Adrenal gland (tissue), 12 donors: ENCODE results near the gene MARCHF4. TPM values are rescaled to one million over a fixed set of nuclear protein-coding genes. Genes with fewer than 3 reads are reported as not detected.

Source experiments
- DNase-seq, 7 donors: peaks; one replicate each; pipeline ENCODE4 v3.0.0-alpha.2; 2019 to 2020
- H3K27ac ChIP-seq, 5 donors: fragments of 200-600 bp; sonication (generic) in 4 of 5; 1 replicate in 3 of 5; 2 replicates in 2 of 5; pipeline versions ENCODE4 v1.5.1 to v1.8.0; 2016 to 2020; ENCODE audit warnings: mild to moderate bottlenecking in 1 of 5
- H3K27me3 ChIP-seq: fragments of 200-600 bp; 2 replicates; pipeline ENCODE4 v1.8.0; 2021
- H3K36me3 ChIP-seq, 2 donors: fragments of 200-600 bp; replicated peaks in 1 of 2; 1 replicate in 1 of 2; 2 replicates in 1 of 2; pipeline versions ENCODE4 v1.5.1 to v1.8.0; 2018 to 2022
- H3K4me1 ChIP-seq, 2 donors: fragments of 200-600 bp; replicated peaks in 1 of 2; 1 replicate in 1 of 2; 2 replicates in 1 of 2; pipeline versions ENCODE4 v1.5.1 to v1.8.0; 2018 to 2021
- H3K4me3 ChIP-seq, 4 donors: fragments of 200-600 bp; sonication (generic) in 3 of 4; one replicate each; pipeline ENCODE4 v1.5.1; 2016 to 2018
- H3K9me3 ChIP-seq, 3 donors: fragments of 200-600 bp; sonication (generic) in 1 of 3; replicated peaks in 1 of 3; 1 replicate in 2 of 3; 2 replicates in 1 of 3; pipeline versions ENCODE4 v1.5.1 to v1.8.0; 2016 to 2021
- POLR2A ChIP-seq, 2 donors: fragments of 450-650 bp; IDR thresholded peaks; one replicate each; pipeline ENCODE4 v1.6.1; 2017; ENCODE audit warnings: antibody characterized with exemption in 2 of 2, mild to moderate bottlenecking in 2 of 2, moderate library complexity in 1 of 2
- WGBS, 4 donors: extraction: QIAGEN DNeasy Blood & Tissue Kit in 2 of 4; methylation state at CpG; one replicate each; pipeline versions ENCODE4 v1.1.5 to v1.1.7; 2013 to 2017; 5-methylcytosine and 5-hydroxymethylcytosine counted together
- intact Hi-C, 2 donors: fragments of 100-400 bp; cut with DNase I; formaldehyde crosslinking; loops; one replicate each; pipeline versions ENCODE4 v1.14.1 to v1.15.0; 2022 to 2023
- polyA plus RNA-seq, 3 donors: library from polyadenylated mRNA; stranded (reverse); fragments of 200-250 nt in 2 of 3; fragments of 350-450 nt in 1 of 3; fragmentation: Illumina TruSeq in 1 of 3; extraction: RNeasy Lipid Tissue Mini Kit (QIAGEN cat#74804) in 1 of 3; gene quantifications; one replicate each; pipeline ENCODE4 v1.2.3, GENCODE V29; 2013 to 2014
- total RNA-seq, 9 donors: library from RNA; depleted of rRNA in 4 of 9; stranded (reverse); fragments of >200 nt in 4 of 9; fragments of 120-200 nt in 1 of 9; fragmentation: NEBNext Ultra II Directional in 1 of 9; extraction: Animal tissue kit (Norgen Biotek cat#: 25700) in 1 of 9; gene quantifications; one replicate each; pipeline versions ENCODE4 v1.1.0 to v1.2.4, GENCODE V29; 2013 to 2023
- TF ChIP-seq, protein P1 (sequence below), 6 experiments: fragments of 450-650 bp in 4 of 6; fragments of 200-600 bp in 2 of 6; sonication (generic) in 1 of 6; IDR thresholded peaks; 1 replicate in 5 of 6; 2 replicates in 1 of 6; pipeline versions ENCODE4 v1.5.1 to v1.8.0; 2016 to 2021; ENCODE audit warnings: antibody characterized with exemption in 6 of 6, mild to moderate bottlenecking in 2 of 6, moderate library complexity in 1 of 6
- donor health status: healthy with polysubstance abuse.
- donor health status: Bipolar disorder and iron deficiency.
- donor health status: DM: yes; HTN: yes; CAD: no.
- donor health status: DM: no; HTN: no; CAD: no.
- donor health status: DM: no; HTN: no; CAD: no.
- donor health status: DM: yes; HTN: yes; CAD: no.

The MARCHF4 gene
- total and polyA plus RNA-seq, 12 donors, result 0.13 to 1.8 (median 0.96) TPM; not detected in 5

DNA sequence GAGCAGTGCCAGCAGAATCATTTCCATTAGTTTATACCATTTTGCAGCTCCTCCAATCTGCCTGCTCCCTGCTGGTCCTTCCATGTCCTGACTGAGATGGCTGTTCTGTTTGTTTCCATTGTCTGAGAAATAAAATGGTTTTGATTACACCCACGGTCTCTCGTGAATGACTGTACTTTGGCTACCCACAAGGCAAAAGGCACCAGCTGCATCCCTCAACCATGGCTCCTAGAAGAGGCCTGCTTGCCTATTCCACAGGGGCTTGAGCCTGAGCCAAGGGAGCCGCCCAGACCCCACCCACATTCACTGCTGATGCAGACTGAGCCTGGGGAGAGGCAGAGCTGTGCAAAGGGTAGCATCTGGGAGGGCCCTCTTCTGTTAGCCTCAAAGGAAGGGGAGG, 31.2 kb downstream of the MARCHF4 start:
- 44 to 68% (median 59%) methylated on average over 2 to 3 of the region's 3 CpGs for WGBS, 4 donors
- intact Hi-C loops, result no loop called here
- TF ChIP-seq POLR2A (IDR thresholded peaks at IDR 0.05), result no peak
- TF ChIP-seq, protein P1, sequence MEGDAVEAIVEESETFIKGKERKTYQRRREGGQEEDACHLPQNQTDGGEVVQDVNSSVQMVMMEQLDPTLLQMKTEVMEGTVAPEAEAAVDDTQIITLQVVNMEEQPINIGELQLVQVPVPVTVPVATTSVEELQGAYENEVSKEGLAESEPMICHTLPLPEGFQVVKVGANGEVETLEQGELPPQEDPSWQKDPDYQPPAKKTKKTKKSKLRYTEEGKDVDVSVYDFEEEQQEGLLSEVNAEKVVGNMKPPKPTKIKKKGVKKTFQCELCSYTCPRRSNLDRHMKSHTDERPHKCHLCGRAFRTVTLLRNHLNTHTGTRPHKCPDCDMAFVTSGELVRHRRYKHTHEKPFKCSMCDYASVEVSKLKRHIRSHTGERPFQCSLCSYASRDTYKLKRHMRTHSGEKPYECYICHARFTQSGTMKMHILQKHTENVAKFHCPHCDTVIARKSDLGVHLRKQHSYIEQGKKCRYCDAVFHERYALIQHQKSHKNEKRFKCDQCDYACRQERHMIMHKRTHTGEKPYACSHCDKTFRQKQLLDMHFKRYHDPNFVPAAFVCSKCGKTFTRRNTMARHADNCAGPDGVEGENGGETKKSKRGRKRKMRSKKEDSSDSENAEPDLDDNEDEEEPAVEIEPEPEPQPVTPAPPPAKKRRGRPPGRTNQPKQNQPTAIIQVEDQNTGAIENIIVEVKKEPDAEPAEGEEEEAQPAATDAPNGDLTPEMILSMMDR (IDR thresholded peaks at IDR 0.05), result no peak
- no peak overlapping the region for H3K4me3 ChIP-seq
- DNase-seq, result no peak
- no peaks in the 10 kb centered on the region for H3K9me3 ChIP-seq
- H3K27ac ChIP-seq, result no peak overlapping the region
- no peaks in the 10 kb centered on the region for H3K4me1 ChIP-seq
- H3K27me3 ChIP-seq, result no peaks in the 10 kb centered on the region
- H3K36me3 ChIP-seq, result no peaks in the 10 kb centered on the region

DNA sequence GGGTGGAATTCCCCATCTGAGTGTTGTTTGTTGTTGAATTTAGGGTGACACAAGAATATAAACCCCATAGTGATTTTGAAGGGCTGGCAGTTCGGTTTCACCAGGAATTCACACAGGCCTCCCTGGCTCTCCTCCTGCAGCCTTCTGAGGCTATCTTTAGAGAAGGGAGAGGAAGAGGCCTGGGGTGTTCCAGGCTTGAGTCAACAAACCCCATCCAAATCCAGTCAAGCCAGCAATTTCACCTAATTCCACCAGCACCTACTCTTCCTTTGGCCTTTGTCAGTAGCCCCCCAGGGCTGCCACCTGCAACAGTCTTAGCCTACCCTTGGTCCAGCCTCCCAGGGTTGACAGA, 32.0 kb downstream of the MARCHF4 start:
- H3K27me3 ChIP-seq, result no peaks in the 10 kb centered on the region
- intact Hi-C loops, result no loop called here
- no peaks in the 10 kb centered on the region for H3K9me3 ChIP-seq
- no peak for DNase-seq
- no peak overlapping the region for H3K27ac ChIP-seq
- H3K4me3 ChIP-seq, result no peak overlapping the region
- H3K36me3 ChIP-seq, result no peaks in the 10 kb centered on the region
- no peaks in the 10 kb centered on the region for H3K4me1 ChIP-seq
- TF ChIP-seq POLR2A (IDR thresholded peaks at IDR 0.05), result no peak
- TF ChIP-seq, protein P1 (IDR thresholded peaks at IDR 0.05), result no peak
- WGBS, 4 donors, result 54 to 80% (median 67%) methylated on average over 1 of the region's 1 CpG

DNA sequence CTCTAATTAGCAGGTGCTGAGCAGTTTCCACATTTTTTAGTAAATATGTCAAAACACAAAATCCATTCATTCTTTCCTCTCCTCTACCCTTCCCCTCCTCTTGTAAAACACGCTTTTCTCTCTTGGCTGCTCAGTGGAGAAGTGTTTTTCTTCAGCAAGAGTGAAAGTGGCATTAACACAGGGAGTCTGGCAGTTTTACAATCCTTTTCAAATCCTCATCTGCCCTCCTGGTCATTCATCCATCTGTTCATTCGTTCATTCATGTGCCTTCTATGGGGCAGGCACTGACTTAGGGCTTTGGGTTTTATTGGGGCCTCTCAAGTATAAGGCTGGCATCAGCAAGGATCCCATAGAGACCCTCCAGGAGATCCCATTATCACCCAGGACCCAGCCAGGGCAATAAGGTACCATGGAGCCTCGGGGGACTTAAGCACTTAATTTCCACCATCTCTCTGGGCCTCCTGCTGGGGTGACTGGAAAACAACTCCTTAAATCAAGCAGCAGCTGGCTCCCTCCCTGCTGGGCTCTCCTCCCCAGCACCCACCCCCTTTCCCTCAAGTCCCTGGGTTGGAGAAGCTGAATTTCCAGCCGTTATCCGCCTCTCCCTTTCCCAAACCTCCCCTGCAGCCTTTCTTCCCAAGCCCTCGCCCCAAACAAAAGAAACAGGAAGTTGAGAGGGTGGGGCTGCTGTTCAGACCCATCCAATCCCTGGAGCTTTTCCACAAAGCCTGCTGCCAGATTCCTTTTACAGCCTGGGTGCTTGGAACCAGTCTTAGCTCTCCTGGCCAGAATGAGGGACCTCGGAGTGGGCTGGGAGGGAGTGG, 32.6 kb downstream of the MARCHF4 start:
- H3K4me1 ChIP-seq, result no peaks in the 10 kb centered on the region
- peak overlapping the region in 1 of 5 donors; percentile 22 for H3K27ac ChIP-seq
- H3K4me3 ChIP-seq, result no peak overlapping the region
- 53 to 60% (median 57%) methylated on average over 7 of the region's 7 CpGs for WGBS, 4 donors
- H3K36me3 ChIP-seq, result no peaks in the 10 kb centered on the region
- DNase-seq, result peak in 2 of 7 donors; percentile 2 to 24
- H3K9me3 ChIP-seq, result no peaks in the 10 kb centered on the region
- H3K27me3 ChIP-seq, result no peaks in the 10 kb centered on the region
- TF ChIP-seq POLR2A (IDR thresholded peaks at IDR 0.05), result no peak
- TF ChIP-seq, protein P1 (IDR thresholded peaks at IDR 0.05), result no peak
- intact Hi-C loops, result no loop called here

DNA sequence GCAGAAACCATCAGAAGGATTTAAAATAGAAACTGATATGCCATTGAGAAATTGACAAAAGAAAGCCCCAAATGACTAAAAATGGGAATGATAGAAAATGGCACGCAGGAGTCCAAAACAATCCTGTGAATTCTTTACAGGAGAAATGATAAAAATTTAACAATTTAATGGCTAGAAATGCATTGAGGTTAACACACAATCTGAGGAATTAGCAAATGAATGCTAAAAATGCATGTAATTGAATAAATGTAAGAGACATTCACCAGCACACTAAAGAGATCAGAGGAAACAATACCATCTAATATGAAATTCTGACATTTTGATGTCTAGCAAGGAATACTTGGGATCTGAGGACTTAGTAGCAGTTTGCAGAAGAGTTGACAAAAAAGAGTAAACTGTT, 37.0 kb downstream of the MARCHF4 start:
- no peak for DNase-seq
- Histone ChIP-seq H3K27ac (no peak overlapping the region), H3K4me1 (no peaks in the 10 kb centered on the region), H3K36me3 (no peaks in the 10 kb centered on the region), H3K9me3 (no peaks in the 10 kb centered on the region), H3K27me3 (no peaks in the 10 kb centered on the region), H3K4me3 (no peak overlapping the region)
- intact Hi-C loops, result no loop called here
- 74 to 85% (median 79%) methylated on average over 1 of the region's 1 CpG for WGBS, 4 donors
- TF ChIP-seq, protein P1 (IDR thresholded peaks at IDR 0.05), result no peak
- no peak for TF ChIP-seq POLR2A (IDR thresholded peaks at IDR 0.05)
